ENCODE data around the gene PKHD1.

The PKHD1 gene

GRCh38 chr6:51827580-51827979 lies 259.8 kb downstream of the PKHD1 start:
- TF ChIP-seq, protein P1, sequence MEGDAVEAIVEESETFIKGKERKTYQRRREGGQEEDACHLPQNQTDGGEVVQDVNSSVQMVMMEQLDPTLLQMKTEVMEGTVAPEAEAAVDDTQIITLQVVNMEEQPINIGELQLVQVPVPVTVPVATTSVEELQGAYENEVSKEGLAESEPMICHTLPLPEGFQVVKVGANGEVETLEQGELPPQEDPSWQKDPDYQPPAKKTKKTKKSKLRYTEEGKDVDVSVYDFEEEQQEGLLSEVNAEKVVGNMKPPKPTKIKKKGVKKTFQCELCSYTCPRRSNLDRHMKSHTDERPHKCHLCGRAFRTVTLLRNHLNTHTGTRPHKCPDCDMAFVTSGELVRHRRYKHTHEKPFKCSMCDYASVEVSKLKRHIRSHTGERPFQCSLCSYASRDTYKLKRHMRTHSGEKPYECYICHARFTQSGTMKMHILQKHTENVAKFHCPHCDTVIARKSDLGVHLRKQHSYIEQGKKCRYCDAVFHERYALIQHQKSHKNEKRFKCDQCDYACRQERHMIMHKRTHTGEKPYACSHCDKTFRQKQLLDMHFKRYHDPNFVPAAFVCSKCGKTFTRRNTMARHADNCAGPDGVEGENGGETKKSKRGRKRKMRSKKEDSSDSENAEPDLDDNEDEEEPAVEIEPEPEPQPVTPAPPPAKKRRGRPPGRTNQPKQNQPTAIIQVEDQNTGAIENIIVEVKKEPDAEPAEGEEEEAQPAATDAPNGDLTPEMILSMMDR (IDR thresholded peaks at IDR 0.05; ENCODE audit: low read depth, low read length, missing control alignments), result no peak
- no peak overlapping the region for H3K4me3 ChIP-seq (ENCODE audit: low read depth, low read length)
- no peak for DNase-seq (ENCODE audit: low read depth)
- in situ Hi-C loops (cut with HindIII; ENCODE audit: low sequenced_read_pairs), result no loop called here

DNA sequence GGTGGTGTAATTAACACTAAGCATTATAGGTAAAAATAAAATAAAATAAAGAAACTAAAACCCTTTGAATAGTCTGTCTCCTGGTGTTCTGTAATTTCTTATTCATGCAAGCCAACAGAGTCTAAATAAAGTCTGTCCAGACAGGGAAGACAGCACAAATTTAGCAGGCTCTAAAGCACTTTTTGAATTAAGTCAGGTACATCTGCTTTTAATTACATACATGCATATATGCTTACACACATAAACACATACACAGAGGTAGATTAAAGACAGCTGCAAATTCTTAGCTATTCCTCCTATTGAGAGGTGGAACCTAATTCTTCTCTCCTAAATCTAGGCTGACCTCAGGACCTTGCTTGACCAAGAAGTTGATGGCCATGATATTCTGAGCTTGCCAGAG lies 262.5 kb downstream of the PKHD1 start:
- in situ Hi-C loops (cut with HindIII; ENCODE audit: low sequenced_read_pairs), result no loop called here
- DNase-seq (ENCODE audit: low read depth), result no peak
- TF ChIP-seq, protein P1 (IDR thresholded peaks at IDR 0.05; ENCODE audit: low read depth, low read length, missing control alignments), result no peak
- H3K4me3 ChIP-seq (ENCODE audit: low read depth, low read length), result no peak overlapping the region

- in situ Hi-C loops (cut with HindIII; ENCODE audit: low sequenced_read_pairs), result no loop called here
- DNase-seq (ENCODE audit: low read depth), result no peak
These were observed 266.9 kb downstream of the PKHD1 start for GRCh38 chr6:51820555-51820954.

GRCh38 chr6:51818520-51819022 lies 268.8 kb downstream of the PKHD1 start:
- DNase-seq (ENCODE audit: low read depth), result no peak
- in situ Hi-C loops (cut with HindIII; ENCODE audit: low sequenced_read_pairs), result no loop called here
- TF ChIP-seq, protein P1 (IDR thresholded peaks at IDR 0.05; ENCODE audit: low read depth, low read length, missing control alignments), result no peak
- H3K4me3 ChIP-seq (ENCODE audit: low read depth, low read length), result no peak overlapping the region

More at GRCh38 chr6:51820555-51820954, 266.9 kb downstream of the PKHD1 start:
- TF ChIP-seq, protein P1 (IDR thresholded peaks at IDR 0.05; ENCODE audit: low read depth, low read length, missing control alignments), result no peak
- no peak overlapping the region for H3K4me3 ChIP-seq (ENCODE audit: low read depth, low read length)

GRCh38 chr6:51817832-51818231 lies 269.6 kb downstream of the PKHD1 start:
- TF ChIP-seq, protein P1 (IDR thresholded peaks at IDR 0.05; ENCODE audit: low read depth, low read length, missing control alignments), result no peak
- H3K4me3 ChIP-seq (ENCODE audit: low read depth, low read length), result no peak overlapping the region
- no peak for DNase-seq (ENCODE audit: low read depth)
- in situ Hi-C loops (cut with HindIII; ENCODE audit: low sequenced_read_pairs), result no loop called here

GRCh38 chr6:51814418-51814817 lies 273.0 kb downstream of the PKHD1 start:
- no peak for DNase-seq (ENCODE audit: low read depth)
- TF ChIP-seq, protein P1 (IDR thresholded peaks at IDR 0.05; ENCODE audit: low read depth, low read length, missing control alignments), result no peak
- H3K4me3 ChIP-seq (ENCODE audit: low read depth, low read length), result no peak overlapping the region
- in situ Hi-C loops (cut with HindIII; ENCODE audit: low sequenced_read_pairs), result no loop called here

Data from astrocyte of the cerebellum (primary cell).